NK-92 treated with Interleukin-12 subunit alpha and Interleukin-12 subunit beta, amount 100 ng/mL, for 24 hours (cell line): Measurements from ENCODE around the gene PRKCZ.

Experiments used
- DNase-seq: peaks from one replicate; lab custom pipeline; 2025; lab: John Stamatoyannopoulos, UW

The PRKCZ gene

GRCh38 chr1:2049718-2050431, at the start of gene PRKCZ:
Gene PRKCZ (plus strand): TSS chr1:2050411. CDS start chr1:2050631, 220 bp downstream.
- no peak for DNase-seq

GRCh38 chr1:2000432-2000831, 49.8 kb upstream of the PRKCZ start:
- DNase-seq = no peak

DNA sequence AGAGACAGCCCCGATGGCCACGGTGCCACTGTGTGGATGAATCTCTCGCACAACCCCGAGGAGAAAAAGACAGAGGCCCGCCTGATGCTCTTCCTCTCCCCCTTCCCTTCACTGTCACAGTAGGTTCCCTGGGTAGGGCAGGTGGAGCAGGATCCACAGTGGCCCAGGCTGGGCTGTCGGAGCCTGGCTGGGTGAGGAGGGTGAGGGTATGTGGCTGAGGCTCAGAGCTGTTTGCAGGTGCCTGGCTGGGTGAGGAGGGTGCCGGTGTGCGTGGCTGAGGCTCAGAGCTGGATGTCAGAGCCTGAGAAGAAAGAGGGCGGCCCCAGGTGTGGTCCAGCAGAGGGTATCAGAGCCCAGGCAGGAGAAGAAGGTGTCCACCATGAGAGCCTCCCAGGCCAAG, 49.4 kb upstream of the PRKCZ start:
- no peak for DNase-seq

DNA sequence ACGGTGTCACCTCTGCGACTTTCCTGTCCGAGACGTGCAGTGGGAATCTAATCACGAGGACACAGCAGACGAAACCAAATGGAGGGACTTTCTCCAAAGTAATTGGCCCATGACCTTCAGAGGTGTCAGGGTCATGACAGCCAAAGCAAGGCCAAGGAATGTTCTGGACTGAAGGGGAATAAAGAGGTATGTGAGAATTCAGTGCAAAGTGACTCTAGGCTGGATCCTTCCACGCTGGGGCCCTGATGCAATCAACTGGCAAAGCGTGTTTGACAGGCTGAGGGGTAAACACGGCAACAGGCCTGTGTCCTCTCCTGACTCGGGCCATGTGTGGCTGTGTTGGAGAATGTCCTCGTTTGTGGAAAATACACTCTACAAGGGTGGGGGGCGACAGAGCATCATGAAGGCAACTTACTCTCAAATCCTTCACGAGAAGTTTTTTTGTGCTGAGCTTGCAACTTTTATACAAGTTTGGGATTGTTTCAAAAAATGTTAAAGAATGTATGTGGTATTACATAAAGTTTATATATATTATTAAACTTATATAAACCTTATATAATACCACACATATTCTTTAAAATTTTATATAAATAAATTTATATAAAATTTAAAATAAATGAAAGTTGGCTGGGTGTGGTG, 48.3 kb upstream of the PRKCZ start:
- no peak for DNase-seq

- no peak for DNase-seq
Measured at GRCh38 chr1:2003541-2004131, 46.6 kb upstream of the PRKCZ start, which contains the start of gene CFAP74. Gene CFAP74 (minus strand): TSS chr1:2003786. CDS start chr1:1990956, 12,830 bp downstream.

DNA sequence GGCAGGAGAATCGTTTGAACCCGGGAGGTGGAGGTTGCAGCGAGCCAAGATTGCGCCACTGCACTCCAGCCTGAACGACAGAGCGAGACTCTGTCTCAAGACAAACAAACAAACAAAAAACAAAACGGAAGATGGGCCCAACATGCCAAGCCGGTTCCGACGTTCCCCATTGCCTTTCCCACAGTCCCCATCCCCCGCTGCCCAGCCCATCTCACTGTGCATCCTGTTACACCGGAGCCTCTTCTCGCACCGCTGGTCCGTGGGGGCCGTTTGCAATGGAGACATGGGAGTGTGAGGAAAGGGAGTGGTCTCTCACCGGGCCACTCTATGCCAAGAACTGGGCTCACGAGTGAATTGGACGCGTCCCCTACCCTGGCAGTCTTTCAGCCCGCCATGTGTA, 45.4 kb upstream of the PRKCZ start:
- no peak for DNase-seq

GRCh38 chr1:2009101-2010053, 40.8 kb upstream of the PRKCZ start:
- no peak for DNase-seq

DNA sequence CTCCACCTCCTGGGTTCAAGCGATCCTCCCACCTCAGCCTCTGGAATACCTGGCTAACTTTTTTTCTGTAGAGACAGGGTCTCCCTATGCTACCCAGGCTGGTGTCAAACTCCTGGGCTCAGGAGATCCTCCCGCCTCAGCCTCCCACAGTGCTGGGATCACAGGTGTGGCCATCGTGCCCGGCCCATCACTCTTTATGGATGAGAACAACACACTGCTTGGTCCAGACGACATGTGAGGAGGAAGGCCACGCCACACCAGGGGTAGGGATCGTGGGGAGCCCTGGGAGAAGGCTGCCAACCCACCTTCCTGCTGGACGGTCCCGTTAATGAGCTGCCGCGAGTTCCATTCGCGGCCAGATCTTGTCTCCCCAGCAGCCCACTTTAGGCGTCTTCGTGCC, 36.0 kb upstream of the PRKCZ start:
- DNase-seq = no peak

DNA sequence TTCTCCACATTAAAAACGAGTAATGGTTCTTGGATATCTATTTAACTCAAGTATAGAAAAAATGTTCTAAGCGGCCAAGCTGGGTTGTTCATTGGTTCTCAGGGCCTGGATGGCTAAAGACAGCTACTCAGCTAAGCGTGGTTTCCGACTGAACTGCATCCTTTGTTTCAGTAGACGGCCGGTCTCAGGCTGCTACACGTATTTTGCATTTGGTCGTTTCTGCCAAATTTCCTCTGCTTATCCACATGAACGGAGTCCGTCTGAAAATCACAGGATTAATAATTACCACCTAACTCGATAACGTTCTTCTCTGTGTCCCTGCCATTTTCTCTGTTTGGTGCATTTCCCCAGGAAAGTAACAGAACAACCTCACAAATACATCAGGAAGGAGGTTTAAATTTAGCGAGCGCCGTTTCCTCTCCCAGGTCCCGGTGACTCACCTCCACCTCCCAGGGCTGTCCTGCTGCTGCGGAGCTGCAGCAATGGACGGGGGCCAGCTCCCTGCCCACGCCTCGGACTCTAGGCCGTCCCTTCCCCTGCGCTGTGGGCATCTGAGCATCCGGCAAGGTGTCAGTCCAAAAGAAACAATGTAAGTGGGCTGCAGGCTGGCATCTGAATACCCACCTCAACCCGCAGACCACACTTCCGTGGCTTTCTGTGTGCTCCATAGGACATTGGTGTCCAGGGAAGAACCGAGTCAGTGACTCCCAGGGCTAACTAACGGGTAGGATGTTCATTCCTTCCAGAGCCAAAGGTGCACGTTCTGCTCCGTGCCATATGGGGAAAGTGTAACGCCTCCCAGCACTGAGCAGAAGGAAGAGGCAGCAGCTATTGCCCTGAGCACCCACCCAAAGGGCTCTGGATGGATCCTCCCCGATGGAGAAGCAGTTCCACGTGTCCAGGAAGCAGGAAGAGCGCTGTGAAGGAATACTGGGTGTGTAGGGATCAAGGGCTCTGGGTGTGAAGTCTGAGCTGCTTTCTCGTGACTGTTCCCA, 35.2 kb upstream of the PRKCZ start:
- DNase-seq = no peak

DNA sequence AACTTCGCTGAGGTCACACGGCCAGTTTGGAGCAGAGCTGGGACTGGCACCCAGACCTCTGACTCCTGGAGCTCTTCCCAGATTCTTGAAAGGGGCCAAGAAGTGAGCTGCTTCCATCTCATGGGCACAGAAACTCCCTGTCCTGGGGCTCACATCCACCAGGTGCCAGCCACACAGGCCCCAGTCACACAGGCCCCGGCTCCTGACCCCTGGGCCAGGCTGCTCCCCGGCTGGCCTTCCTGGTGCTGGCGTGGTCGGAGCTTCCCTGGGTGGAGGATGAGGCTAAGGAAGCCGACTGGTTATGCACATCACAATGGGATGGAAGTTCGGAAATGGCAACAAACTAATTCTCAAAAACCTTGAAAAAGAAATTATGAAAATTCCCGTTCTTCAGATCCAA, 34.1 kb upstream of the PRKCZ start:
- DNase-seq = no peak

GRCh38 chr1:2018217-2019171, 31.7 kb upstream of the PRKCZ start:
- no peak for DNase-seq

- DNase-seq = no peak
Measured at GRCh38 chr1:2019172-2019543, 31.1 kb upstream of the PRKCZ start, which contains the start of gene GABRD. Gene GABRD (plus strand): TSS chr1:2019345. CDS start chr1:2019424, 79 bp downstream.

DNA sequence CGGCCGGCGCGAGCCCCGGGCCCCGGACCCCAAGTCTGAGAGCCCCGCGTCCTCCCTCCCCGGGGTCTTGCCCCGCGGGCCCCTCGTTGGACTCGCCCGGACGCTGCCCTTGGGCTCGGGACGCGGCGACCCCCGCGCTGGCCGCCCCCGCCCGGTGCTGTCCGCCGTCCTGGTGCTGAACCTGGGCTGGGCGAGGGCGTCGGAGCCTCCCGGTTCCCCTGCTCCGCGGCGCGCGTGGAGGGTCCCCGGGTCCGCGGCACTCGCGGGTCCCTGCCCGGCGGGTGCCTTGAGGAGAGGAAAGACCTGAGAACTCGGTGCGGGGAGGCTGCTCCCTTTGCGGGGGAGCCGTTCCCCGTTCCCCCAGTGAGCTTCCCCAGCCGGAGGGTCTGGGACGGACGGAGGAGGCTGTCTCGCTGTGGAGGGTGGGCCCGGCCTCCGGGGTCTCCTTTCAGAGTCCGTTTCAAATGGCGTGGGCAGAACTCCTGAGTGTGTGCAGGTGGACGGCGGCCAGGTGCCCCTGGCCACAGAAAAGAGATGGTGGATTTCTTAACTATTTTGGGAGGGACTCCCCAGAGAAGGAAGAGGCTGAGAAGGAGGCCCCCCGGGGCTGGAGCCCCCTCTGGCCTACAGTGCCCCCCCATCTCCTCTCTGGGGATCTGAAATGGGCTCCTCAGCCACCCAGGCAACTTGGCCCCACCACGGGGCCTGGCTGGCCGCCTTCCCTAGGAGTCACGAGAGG, 30.5 kb upstream of the PRKCZ start:
- DNase-seq = no peak

DNA sequence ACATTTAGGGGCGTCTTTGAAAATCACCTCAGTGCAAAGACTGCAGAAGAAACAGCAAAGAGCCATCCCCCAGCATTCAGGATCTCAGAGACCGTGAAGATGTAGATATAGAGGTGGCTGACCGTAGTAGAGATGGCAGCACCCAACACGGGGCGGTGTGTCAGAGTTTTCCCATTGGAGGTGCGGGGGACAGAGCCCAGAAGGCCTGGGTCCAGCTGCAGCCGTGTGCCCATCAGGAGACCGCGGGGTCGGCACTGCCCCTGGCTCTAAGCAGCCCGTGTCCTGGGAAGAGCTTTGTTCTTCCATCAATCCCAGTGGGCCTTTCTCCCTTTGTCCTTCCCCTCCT, 29.9 kb upstream of the PRKCZ start:
- no peak for DNase-seq

- DNase-seq = no peak
Measured at GRCh38 chr1:2021550-2021949, 28.7 kb upstream of the PRKCZ start.

GRCh38 chr1:2022063-2022770, 28.0 kb upstream of the PRKCZ start:
- no peak for DNase-seq

GRCh38 chr1:2023187-2023586, 27.0 kb upstream of the PRKCZ start:
- DNase-seq = no peak

GRCh38 chr1:2024451-2024850, 25.8 kb upstream of the PRKCZ start:
- no peak for DNase-seq
